H1 (cell line): ENCODE measurements around the gene ATCAY. TPM values are rescaled to one million over a fixed set of nuclear protein-coding genes. Genes with fewer than 3 reads are reported as not detected.

Source experiments
- CTCF ChIA-PET: fragments of 300-600 bp; sonication (Branson Sonifier 250); formaldehyde crosslinking; loops from one replicate; lab custom pipeline; 2021; ENCODE audit not compliant: partially characterized antibody; lab: Charles Lee
- POLR2A ChIA-PET: fragments of 300-600 bp; sonication (Branson Sonifier 250); formaldehyde crosslinking; loops from one replicate; lab custom pipeline; 2021; ENCODE audit warnings: inconsistent platforms; ENCODE audit not compliant: partially characterized antibody; lab: Charles Lee
- DNase-seq, 2 experiments: peaks; one replicate each; pipeline versions ENCODE4 v3.0.0 to v3.0.0-alpha.2; 2010 to 2022; ENCODE audit warnings: low spot score in 2 of 2, low read depth in 1 of 2, mixed read lengths in 1 of 2
- FAIRE-seq: peaks from 2 replicates; lab custom pipeline; 2011; peaks lifted over from hg19 to GRCh38; lab: Jason Lieb, UNC
- H2AFZ ChIP-seq: 2 replicates; pipeline ENCODE4 v1.8.1; 2012; ENCODE audit warnings: low read length, inconsistent platforms
- H2AK5ac ChIP-seq: 2 replicates; pipeline ENCODE4 v1.6.1; 2013; ENCODE audit warnings: low read depth, low read length
- H2BK120ac ChIP-seq: replicated peaks from 2 replicates; pipeline ENCODE3; 2013; ENCODE audit warnings: low read depth, low read length, inconsistent platforms
- H2BK12ac ChIP-seq: 2 replicates; pipeline ENCODE4 v1.6.1; 2013; ENCODE audit warnings: low read depth, low read length
- H2BK15ac ChIP-seq: 2 replicates; pipeline ENCODE4 v1.6.1; 2013; ENCODE audit warnings: low read length
- H2BK20ac ChIP-seq: 2 replicates; pipeline ENCODE4 v1.6.1; 2013; ENCODE audit warnings: low read length
- H2BK5ac ChIP-seq: 2 replicates; pipeline ENCODE4 v1.6.1; 2013; ENCODE audit warnings: low read depth, low read length
- H3K14ac ChIP-seq: 2 replicates; pipeline ENCODE4 v1.6.1; 2013; ENCODE audit warnings: inconsistent platforms; ENCODE audit not compliant: insufficient read length
- H3K18ac ChIP-seq: 2 replicates; pipeline ENCODE4 v1.6.1; 2013; ENCODE audit warnings: low read length; ENCODE audit errors: extremely low read depth
- H3K23ac ChIP-seq: 2 replicates; pipeline ENCODE4 v1.6.1; 2013; ENCODE audit warnings: inconsistent platforms; ENCODE audit not compliant: insufficient read length
- H3K23me2 ChIP-seq: 2 replicates; pipeline ENCODE4 v1.6.1; 2013; ENCODE audit warnings: low read depth, low read length
- H3K27ac ChIP-seq: 2 replicates; pipeline ENCODE4 v1.6.1; 2011; ENCODE audit warnings: low read depth, low read length, inconsistent platforms
- H3K27me3 ChIP-seq, 4 experiments: replicated peaks in 1 of 4; 1 replicate in 1 of 4; 2 replicates in 3 of 4; pipeline versions ENCODE4 v1.6.1 to v1.8.1; 2011 to 2013; ENCODE audit warnings: low read length in 3 of 4, mild to moderate bottlenecking in 3 of 4, inconsistent platforms in 2 of 4, mixed read lengths in 2 of 4, moderate library complexity in 1 of 4; ENCODE audit not compliant: control insufficient read depth in 3 of 4, insufficient read depth in 3 of 4; ENCODE audit errors: extremely low read depth in 1 of 4
- H3K36me3 ChIP-seq, 4 experiments: 2 replicates each; pipeline versions ENCODE4 v1.6.1 to v1.8.1; 2011 to 2013; ENCODE audit warnings: mild to moderate bottlenecking in 4 of 4, low read length in 3 of 4, moderate library complexity in 2 of 4, control low read depth in 1 of 4, inconsistent platforms in 1 of 4; ENCODE audit not compliant: insufficient read depth in 4 of 4, control insufficient read depth in 2 of 4
- H3K4ac ChIP-seq: replicated peaks from 2 replicates; pipeline ENCODE3; 2013; ENCODE audit warnings: low read length, low read depth, mixed read lengths, inconsistent platforms; ENCODE audit not compliant: insufficient read length
- H3K4me1 ChIP-seq, 4 experiments: replicated peaks in 1 of 4; 1 replicate in 1 of 4; 2 replicates in 3 of 4; pipeline versions ENCODE4 v1.6.1 to v1.8.1; 2011 to 2013; ENCODE audit warnings: low read length in 3 of 4, inconsistent platforms in 2 of 4, mixed read lengths in 1 of 4; ENCODE audit not compliant: insufficient read depth in 4 of 4, control insufficient read depth in 3 of 4
- H3K4me2 ChIP-seq, 2 experiments: 2 replicates each; pipeline versions ENCODE4 v1.6.1 to v1.8.1; 2011 to 2013; ENCODE audit warnings: low read depth in 2 of 2, low read length in 2 of 2, control low read depth in 1 of 2, inconsistent platforms in 1 of 2, mild to moderate bottlenecking in 1 of 2; ENCODE audit not compliant: insufficient read depth in 1 of 2
- H3K4me3 ChIP-seq, 4 experiments: fragments of 200-600, 300-600 bp in 1 of 4; sonication (generic), shearing (Covaris generic), sonication (Bioruptor Twin) in 1 of 4; 2 replicates each; pipeline versions ENCODE4 v1.5.1 to v1.8.1; 2011 to 2016; ENCODE audit warnings: low read length in 4 of 4, low read depth in 3 of 4, control low read depth in 2 of 4, inconsistent platforms in 2 of 4, mild to moderate bottlenecking in 2 of 4, mixed read lengths in 1 of 4, moderate library complexity in 1 of 4; ENCODE audit not compliant: insufficient read depth in 2 of 4; ENCODE audit errors: extremely low read depth in 1 of 4
- H3K56ac ChIP-seq: replicated peaks from 2 replicates; pipeline ENCODE3; 2013; ENCODE audit warnings: low read depth, mild to moderate bottlenecking, mixed read lengths, low read length, inconsistent platforms; ENCODE audit not compliant: insufficient read length
- H3K79me1 ChIP-seq: 2 replicates; pipeline ENCODE4 v1.6.1; 2013; ENCODE audit warnings: low read depth, low read length, control low read depth
- H3K79me2 ChIP-seq, 2 experiments: 2 replicates each; pipeline versions ENCODE4 v1.6.1 to v1.8.1; 2012 to 2013; ENCODE audit warnings: low read length in 2 of 2, mild to moderate bottlenecking in 2 of 2, inconsistent platforms in 1 of 2; ENCODE audit not compliant: insufficient read depth in 2 of 2, control insufficient read depth in 1 of 2
- H3K9ac ChIP-seq, 4 experiments: replicated peaks in 1 of 4; 1 replicate in 1 of 4; 2 replicates in 3 of 4; pipeline versions ENCODE4 v1.6.1 to v1.8.1; 2011 to 2013; ENCODE audit warnings: low read depth in 3 of 4, low read length in 3 of 4, control low read depth in 2 of 4, mild to moderate bottlenecking in 2 of 4, moderate library complexity in 2 of 4, inconsistent platforms in 1 of 4; ENCODE audit errors: extremely low read depth in 1 of 4
- H3K9me3 ChIP-seq, 2 experiments: 2 replicates each; pipeline versions ENCODE4 v1.6.1 to v1.8.1; 2012 to 2013; ENCODE audit warnings: mild to moderate bottlenecking in 2 of 2, moderate library complexity in 2 of 2, control low read depth in 1 of 2, inconsistent platforms in 1 of 2, low read depth in 1 of 2, low read length in 1 of 2, mixed read lengths in 1 of 2; ENCODE audit not compliant: insufficient read depth in 2 of 2
- H4K20me1 ChIP-seq, 2 experiments: replicated peaks in 1 of 2; 2 replicates each; pipeline versions ENCODE3 to v1.8.1; 2011 to 2013; ENCODE audit warnings: inconsistent platforms in 2 of 2, low read length in 2 of 2, mild to moderate bottlenecking in 1 of 2; ENCODE audit not compliant: insufficient read depth in 2 of 2, control insufficient read depth in 1 of 2
- H4K5ac ChIP-seq: 2 replicates; pipeline ENCODE4 v1.6.1; 2013; ENCODE audit warnings: low read length, low read depth, mixed read lengths, inconsistent platforms; ENCODE audit not compliant: insufficient read length
- H4K8ac ChIP-seq: 2 replicates; pipeline ENCODE4 v1.8.0; 2013; ENCODE audit warnings: mild to moderate bottlenecking, moderate library complexity, low read length, inconsistent platforms; ENCODE audit not compliant: insufficient read depth; ENCODE audit errors: extremely low read depth
- H4K91ac ChIP-seq: replicated peaks from 2 replicates; pipeline ENCODE3; 2013; ENCODE audit warnings: low read length, mixed read lengths, inconsistent platforms; ENCODE audit not compliant: insufficient read length
- ASH2L ChIP-seq: fragments of 200-600, 300-600 bp; sonication (generic); IDR thresholded peaks from one replicate; pipeline ENCODE4 v1.7.1; 2017; ENCODE audit warnings: low read length
- RAD21 ChIP-seq, 2 experiments: IDR thresholded peaks in 1 of 2; conservative IDR thresholded peaks in 1 of 2; 2 replicates each; pipeline ENCODE4 v1.6.1; 2011; ENCODE audit warnings: low read depth in 2 of 2, low read length in 2 of 2, improper control_type of control experiment in 1 of 2, inconsistent platforms in 1 of 2, mild to moderate bottlenecking in 1 of 2, moderate library complexity in 1 of 2
- WGBS, 2 experiments: shearing (Covaris generic) in 1 of 2; methylation state at CpG; one replicate each; pipeline versions ENCODE4 v1.1.6 to v1.1.7; 2013 to 2015; ENCODE audit warnings: low lambda C conversion rate in 2 of 2, mixed read lengths in 2 of 2, inconsistent platforms in 1 of 2, low coverage in 1 of 2, missing lambda C conversion rate in 1 of 2; ENCODE audit not compliant: insufficient replicate concordance in 2 of 2, insufficient coverage in 1 of 2, insufficient read length in 1 of 2; ENCODE audit errors: extremely low coverage in 1 of 2, missing lambda C conversion rate in 1 of 2; 5-methylcytosine and 5-hydroxymethylcytosine counted together
- polyA plus RNA-seq, 7 experiments: library from polyadenylated mRNA; depleted of rRNA in 3 of 7; stranded (reverse) in 5 of 7; unstranded in 2 of 7; fragments of >200 nt in 5 of 7; fragments of 200-250 nt in 2 of 7; gene quantifications; 1 replicate in 5 of 7; 2 replicates in 1 of 7; 4 replicates in 1 of 7; pipeline versions ENCODE4 v1.2.1 to v1.2.3, GENCODE V29; 2011 to 2013; ENCODE audit warnings: missing spikeins in 2 of 7, mixed read lengths in 2 of 7
- total RNA-seq: library from RNA; stranded (reverse); fragmentation: NEBNext Ultra II Directional; extraction: Animal tissue kit (Norgen Biotek cat#: 25700); gene quantifications from 2 replicates; pipeline ENCODE4 v1.2.1, GENCODE V29; 2021
- TF ChIP-seq, protein P1 (sequence below): IDR thresholded peaks from 2 replicates; pipeline ENCODE4 v1.6.1; 2011; ENCODE audit warnings: low read length, improper control_type of control experiment
- TF ChIP-seq, protein P2 (sequence below), 3 experiments: IDR thresholded peaks; 1 replicate in 2 of 3; 2 replicates in 1 of 3; pipeline versions ENCODE4 v1.5.1 to v1.6.1; 2011; ENCODE audit warnings: low read length in 3 of 3, mild to moderate bottlenecking in 3 of 3, inconsistent platforms in 2 of 3, low read depth in 1 of 3, moderate library complexity in 1 of 3; ENCODE audit not compliant: insufficient read depth in 1 of 3; ENCODE audit errors: control extremely low read depth in 1 of 3

The ATCAY gene
- total and polyA plus RNA-seq, 2 of the 8 experiments (the other 6 are each of a cell fraction or from before 2014, with no cell fraction given), result 24.4 to 33.8 TPM

DNA sequence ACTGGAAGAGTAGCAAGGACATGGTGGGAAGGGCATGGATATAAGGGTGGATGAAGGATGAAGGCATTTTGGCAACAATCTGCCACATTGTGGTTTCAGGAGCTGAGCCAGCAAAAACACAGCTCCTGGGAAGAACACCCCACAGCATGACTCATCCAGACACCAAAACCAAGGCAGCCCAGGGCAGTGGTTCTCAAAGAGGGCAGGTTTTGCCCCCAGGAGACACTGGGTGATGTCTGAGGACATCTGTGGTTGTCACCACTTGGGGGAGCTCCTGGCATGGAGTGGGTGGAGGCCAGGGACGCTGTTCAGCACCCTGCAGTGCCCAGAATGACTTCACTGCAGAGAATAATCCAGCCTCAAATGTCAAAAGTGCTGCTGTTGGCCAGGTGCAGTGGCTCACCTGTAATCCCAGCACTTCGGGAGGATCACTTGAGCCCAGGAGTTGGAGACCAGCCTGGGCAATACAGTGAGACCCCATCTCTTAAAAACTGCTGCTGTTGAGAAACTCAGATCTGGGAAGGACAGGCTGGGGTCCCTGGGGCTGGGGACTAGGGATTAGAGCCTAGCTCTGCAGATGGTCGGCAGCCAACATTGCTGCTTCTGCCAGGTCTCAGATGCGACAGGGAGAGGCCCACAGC lies 27.8 kb upstream of the ATCAY start:
- Histone ChIP-seq H2BK12ac (no peak overlapping the region), H3K14ac (no peak overlapping the region), H3K9me3 (peaks cover 19 to 23% of the 10 kb centered on the region in 2 experiments; a peak in 3 of 4 replicates), H3K4ac (no peak overlapping the region), H3K4me2 (no peak overlapping the region), H4K20me1 (no peaks in the 10 kb centered on the region), H2AFZ (no peak overlapping the region), H3K9ac (no peak overlapping the region), H4K8ac (no peak overlapping the region), H2BK15ac (no peak overlapping the region), H3K23me2 (no peaks in the 10 kb centered on the region), H2BK20ac (no peak overlapping the region), H3K4me3 (no peak overlapping the region), H4K91ac (no peak overlapping the region), H3K56ac (no peak overlapping the region), H3K79me2 (no peaks in the 10 kb centered on the region), H3K23ac (no peak overlapping the region), H3K79me1 (peaks cover 2% of the 10 kb centered on the region; the same call in 1 of the 2 replicates), H3K4me1 (no peaks in the 10 kb centered on the region), H4K5ac (no peak overlapping the region), H3K18ac (no peak overlapping the region), H3K27me3 (no peaks in the 10 kb centered on the region), H3K36me3 (peaks cover 0 to 18% (median 5%) of the 10 kb centered on the region in 4 experiments; a peak in 6 of 8 replicates), H3K27ac (no peak overlapping the region), H2AK5ac (no peak overlapping the region), H2BK5ac (no peak overlapping the region), H2BK120ac (no peak overlapping the region)
- TF ChIP-seq RAD21 (IDR thresholded peaks at IDR 0.05 in 1 of 2, conservative IDR thresholded peaks at IDR 0.05 in 1 of 2; ENCODE audit: low read depth in 2 of 2, low read length in 2 of 2) (peak; percentile 54 to 67; a peak in 3 of 4 replicates), ASH2L (no peak)
- TF ChIP-seq, protein P1, sequence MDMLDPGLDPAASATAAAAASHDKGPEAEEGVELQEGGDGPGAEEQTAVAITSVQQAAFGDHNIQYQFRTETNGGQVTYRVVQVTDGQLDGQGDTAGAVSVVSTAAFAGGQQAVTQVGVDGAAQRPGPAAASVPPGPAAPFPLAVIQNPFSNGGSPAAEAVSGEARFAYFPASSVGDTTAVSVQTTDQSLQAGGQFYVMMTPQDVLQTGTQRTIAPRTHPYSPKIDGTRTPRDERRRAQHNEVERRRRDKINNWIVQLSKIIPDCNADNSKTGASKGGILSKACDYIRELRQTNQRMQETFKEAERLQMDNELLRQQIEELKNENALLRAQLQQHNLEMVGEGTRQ, result no peak
- TF ChIP-seq, protein P2, sequence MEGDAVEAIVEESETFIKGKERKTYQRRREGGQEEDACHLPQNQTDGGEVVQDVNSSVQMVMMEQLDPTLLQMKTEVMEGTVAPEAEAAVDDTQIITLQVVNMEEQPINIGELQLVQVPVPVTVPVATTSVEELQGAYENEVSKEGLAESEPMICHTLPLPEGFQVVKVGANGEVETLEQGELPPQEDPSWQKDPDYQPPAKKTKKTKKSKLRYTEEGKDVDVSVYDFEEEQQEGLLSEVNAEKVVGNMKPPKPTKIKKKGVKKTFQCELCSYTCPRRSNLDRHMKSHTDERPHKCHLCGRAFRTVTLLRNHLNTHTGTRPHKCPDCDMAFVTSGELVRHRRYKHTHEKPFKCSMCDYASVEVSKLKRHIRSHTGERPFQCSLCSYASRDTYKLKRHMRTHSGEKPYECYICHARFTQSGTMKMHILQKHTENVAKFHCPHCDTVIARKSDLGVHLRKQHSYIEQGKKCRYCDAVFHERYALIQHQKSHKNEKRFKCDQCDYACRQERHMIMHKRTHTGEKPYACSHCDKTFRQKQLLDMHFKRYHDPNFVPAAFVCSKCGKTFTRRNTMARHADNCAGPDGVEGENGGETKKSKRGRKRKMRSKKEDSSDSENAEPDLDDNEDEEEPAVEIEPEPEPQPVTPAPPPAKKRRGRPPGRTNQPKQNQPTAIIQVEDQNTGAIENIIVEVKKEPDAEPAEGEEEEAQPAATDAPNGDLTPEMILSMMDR (IDR thresholded peaks at IDR 0.05; ENCODE audit: control extremely low read depth in 1 of 3, insufficient read depth in 1 of 3, low read depth in 1 of 3, low read length in 3 of 3), result peak; percentile 27 to 54 (median 38)
- DNase-seq (peak in 1 of 2 experiments; percentile 59), FAIRE-seq (no peak)
- ChIA-PET POLR2A (interaction anchor here (1.1 to 1.5 kb wide), 4 partner anchors 60 to 133 kb away, joined by 4 to 6 read pairs (median 4); partner anchors contain the start of gene EEF2), CTCF (interaction anchor here (1.1 to 1.6 kb wide), 4 partner anchors 10 to 31 kb away, joined by 3 to 5 read pairs (median 4); no protein-coding TSS in a partner anchor)
- 82% methylated on average over 4 of the region's 4 CpGs; no CpG with 5 or more reads in 1 of the 2 experiments for WGBS, 2 experiments
